ENCODE measurements around the gene FCHSD2. TPM values are rescaled to one million over a fixed set of nuclear protein-coding genes. Genes with fewer than 3 reads are reported as not detected.

FCHSD2 gene
- total and polyA plus RNA-seq, 2 of the 13 experiments (the other 11 are each of a cell fraction or from before 2014, with no cell fraction given) = 20.5 to 24.8 TPM

GRCh38 chr11:73176145-73176873 lies 34.2 kb upstream of the FCHSD2 start:
- FAIRE-seq (peak; percentile 34), DNase-seq (ENCODE audit: low spot score) (peak; percentile 80), ATAC-seq (peak; percentile 43)
- Histone ChIP-seq H3K9me3 (ENCODE audit: low read length) (no peaks in the 10 kb centered on the region), H3K9ac (ENCODE audit: insufficient read depth, low read depth, low read length) (peak overlapping the region; percentile 94), H3K4me2 (ENCODE audit: low read depth, low read length) (peak overlapping the region; percentile 98), H4K20me1 (ENCODE audit: insufficient read depth, low read length) (no peaks in the 10 kb centered on the region), H3K27me3 (ENCODE audit: control insufficient read depth in 1 of 2, insufficient read depth in 2 of 2, low read length in 2 of 2) (no peaks in the 10 kb centered on the region), H3K4me1 (ENCODE audit: insufficient read depth, low read length) (peaks cover 73% of the 10 kb centered on the region), H3K36me3 (replicated peaks in 1 of 2; ENCODE audit: control insufficient read depth in 1 of 2, insufficient read depth in 2 of 2, low read length in 2 of 2) (no peaks in the 10 kb centered on the region), H3K79me2 (ENCODE audit: insufficient read depth, low read length) (no peaks in the 10 kb centered on the region), H3K27ac (ENCODE audit: extremely low read length, insufficient read depth, low read length) (peak overlapping the region; percentile 99), H3K4me3 (replicated peaks in 1 of 3; ENCODE audit: insufficient read depth in 1 of 3, low read depth in 2 of 3, low read length in 3 of 3) (peak overlapping the region; percentile 29 to 64 (median 57)), H2AFZ (ENCODE audit: low read length) (no peak overlapping the region)
- POLR2A ChIA-PET = interaction anchor here (0.7 to 4.3 kb wide), 8 partner anchors 9 to 427 kb away, joined by 3 to 133 read pairs (median 6); partner anchors contain the start of gene FCHSD2
- no TSS peak for BruUV-seq (replicated peaks)
- intact Hi-C loops (cut with micrococcal nuclease; ENCODE audit: unreplicated experiment) (loop anchor here (2.0 to 10.0 kb wide), 4 partner anchors 52 to 449 kb away; no protein-coding TSS in a partner anchor), in situ Hi-C loops (cut with HindIII; ENCODE audit: extremely low pct_ligation_motif_present, low pct_unique_long_range_greater_than_20kb) (loop anchor here (5.0 kb wide), 2 partner anchors 34 to 349 kb away; partner anchors contain the start of gene FCHSD2)
- WGBS (ENCODE audit: low lambda C conversion rate) = 0% methylated on average over 4 of the region's 5 CpGs
- CTCF ChIA-PET (ENCODE audit: low intra/inter-chr PET ratio, low total read pairs) = interaction anchor here (2.9 kb wide), 1 partner anchor 34 kb away, joined by 12 read pairs; the partner anchor contains the start of gene FCHSD2
- TF ChIP-seq ZNF878 (CRISPR knock-in tag; IDR thresholded peaks at IDR 0.05) = no peak
- no peak for TF ChIP-seq MTERF4 (CRISPR knock-in tag; IDR thresholded peaks at IDR 0.05)
- TF ChIP-seq, protein P1, sequence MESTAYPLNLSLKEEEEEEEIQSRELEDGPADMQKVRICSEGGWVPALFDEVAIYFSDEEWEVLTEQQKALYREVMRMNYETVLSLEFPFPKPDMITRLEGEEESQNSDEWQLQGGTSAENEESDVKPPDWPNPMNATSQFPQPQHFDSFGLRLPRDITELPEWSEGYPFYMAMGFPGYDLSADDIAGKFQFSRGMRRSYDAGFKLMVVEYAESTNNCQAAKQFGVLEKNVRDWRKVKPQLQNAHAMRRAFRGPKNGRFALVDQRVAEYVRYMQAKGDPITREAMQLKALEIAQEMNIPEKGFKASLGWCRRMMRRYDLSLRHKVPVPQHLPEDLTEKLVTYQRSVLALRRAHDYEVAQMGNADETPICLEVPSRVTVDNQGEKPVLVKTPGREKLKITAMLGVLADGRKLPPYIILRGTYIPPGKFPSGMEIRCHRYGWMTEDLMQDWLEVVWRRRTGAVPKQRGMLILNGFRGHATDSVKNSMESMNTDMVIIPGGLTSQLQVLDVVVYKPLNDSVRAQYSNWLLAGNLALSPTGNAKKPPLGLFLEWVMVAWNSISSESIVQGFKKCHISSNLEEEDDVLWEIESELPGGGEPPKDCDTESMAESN (CRISPR knock-in tag; conservative IDR thresholded peaks at IDR 0.05) = no peak
- no peak for TF ChIP-seq RFX5 (IDR thresholded peaks at IDR 0.05; ENCODE audit: low read depth, low read length)
- TF ChIP-seq FOXA1 (IDR thresholded peaks at IDR 0.05) = no peak
- 0 out of 2 replicates have a peak, but pooled peaks have one; percentile 3 for TF ChIP-seq FOXA1 (CRISPR knock-in tag; IDR thresholded peaks at IDR 0.05)
- TF ChIP-seq ZBTB21 (CRISPR knock-in tag; IDR thresholded peaks at IDR 0.05) = no peak
- TF ChIP-seq PAX8 (CRISPR knock-in tag; IDR thresholded peaks at IDR 0.05; ENCODE audit: borderline replicate concordance) = no peak
- TF ChIP-seq ZNF264 (CRISPR knock-in tag; IDR thresholded peaks at IDR 0.05) = 0 out of 2 replicates have a peak, but pooled peaks have one; percentile 1
- TF ChIP-seq TEAD3 (CRISPR knock-in tag; optimal IDR thresholded peaks at IDR 0.05; ENCODE audit: borderline replicate concordance) = peak; percentile 82
- peak; percentile 6; the same call in 1 of the 2 replicates for TF ChIP-seq THAP11 (CRISPR knock-in tag; IDR thresholded peaks at IDR 0.05)
- TF ChIP-seq, protein P2, sequence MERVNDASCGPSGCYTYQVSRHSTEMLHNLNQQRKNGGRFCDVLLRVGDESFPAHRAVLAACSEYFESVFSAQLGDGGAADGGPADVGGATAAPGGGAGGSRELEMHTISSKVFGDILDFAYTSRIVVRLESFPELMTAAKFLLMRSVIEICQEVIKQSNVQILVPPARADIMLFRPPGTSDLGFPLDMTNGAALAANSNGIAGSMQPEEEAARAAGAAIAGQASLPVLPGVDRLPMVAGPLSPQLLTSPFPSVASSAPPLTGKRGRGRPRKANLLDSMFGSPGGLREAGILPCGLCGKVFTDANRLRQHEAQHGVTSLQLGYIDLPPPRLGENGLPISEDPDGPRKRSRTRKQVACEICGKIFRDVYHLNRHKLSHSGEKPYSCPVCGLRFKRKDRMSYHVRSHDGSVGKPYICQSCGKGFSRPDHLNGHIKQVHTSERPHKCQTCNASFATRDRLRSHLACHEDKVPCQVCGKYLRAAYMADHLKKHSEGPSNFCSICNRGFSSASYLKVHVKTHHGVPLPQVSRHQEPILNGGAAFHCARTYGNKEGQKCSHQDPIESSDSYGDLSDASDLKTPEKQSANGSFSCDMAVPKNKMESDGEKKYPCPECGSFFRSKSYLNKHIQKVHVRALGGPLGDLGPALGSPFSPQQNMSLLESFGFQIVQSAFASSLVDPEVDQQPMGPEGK (CRISPR knock-in tag; IDR thresholded peaks at IDR 0.05) = peak; percentile 9; the same call in 1 of the 2 replicates
- no peak for TF ChIP-seq KDM2A (CRISPR knock-in tag; IDR thresholded peaks at IDR 0.05; ENCODE audit: borderline replicate concordance, low read depth)
- peak; percentile 33; the same call in 1 of the 2 replicates for TF ChIP-seq HDAC2 (CRISPR knock-in tag; IDR thresholded peaks at IDR 0.05)
- no peak for TF ChIP-seq ZNF615 (CRISPR knock-in tag; IDR thresholded peaks at IDR 0.05; ENCODE audit: borderline replicate concordance)
- no peak for TF ChIP-seq ZNF644 (CRISPR knock-in tag; IDR thresholded peaks at IDR 0.05; ENCODE audit: low read depth)
- TF ChIP-seq PCBP1 (IDR thresholded peaks at IDR 0.05; ENCODE audit: borderline replicate concordance, low read depth, low read length) = no peak
- TF ChIP-seq MYPOP (CRISPR knock-in tag; IDR thresholded peaks at IDR 0.05) = no peak
- TF ChIP-seq PHF21A (CRISPR knock-in tag; IDR thresholded peaks at IDR 0.05) = no peak
